HG03558 (cell line): ENCODE results near the gene ADARB1.

Source experiments
- ATAC-seq: cut with Tn5 transposase; IDR thresholded peaks from one replicate; pipeline ENCODE4 v1.9.1; 2021; ENCODE audit warnings: moderate number of reproducible peaks; ENCODE audit not compliant: unreplicated experiment; ENCODE audit errors: extremely low read depth

The ADARB1 gene

DNA sequence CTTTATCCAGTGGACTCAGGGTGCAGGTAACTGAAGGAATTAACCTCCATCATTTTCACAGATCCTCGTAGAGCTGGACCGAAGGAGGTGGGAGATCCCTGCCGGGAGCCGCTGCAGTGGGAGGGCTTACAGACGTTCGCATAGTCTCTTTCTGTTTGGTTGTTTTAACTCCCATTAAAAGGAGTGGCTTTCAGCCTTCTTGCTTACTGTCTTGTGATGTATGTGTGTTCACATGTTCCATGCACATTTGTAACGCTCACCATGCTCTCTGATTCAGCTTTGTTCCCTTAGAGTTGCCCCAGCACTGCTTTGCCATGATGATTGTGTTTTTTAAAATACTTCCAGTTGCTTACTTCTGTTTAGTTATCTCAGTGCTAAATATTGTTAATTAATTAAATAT is 85.8 kb downstream of the ADARB1 start:
- ATAC-seq, result no peak

DNA sequence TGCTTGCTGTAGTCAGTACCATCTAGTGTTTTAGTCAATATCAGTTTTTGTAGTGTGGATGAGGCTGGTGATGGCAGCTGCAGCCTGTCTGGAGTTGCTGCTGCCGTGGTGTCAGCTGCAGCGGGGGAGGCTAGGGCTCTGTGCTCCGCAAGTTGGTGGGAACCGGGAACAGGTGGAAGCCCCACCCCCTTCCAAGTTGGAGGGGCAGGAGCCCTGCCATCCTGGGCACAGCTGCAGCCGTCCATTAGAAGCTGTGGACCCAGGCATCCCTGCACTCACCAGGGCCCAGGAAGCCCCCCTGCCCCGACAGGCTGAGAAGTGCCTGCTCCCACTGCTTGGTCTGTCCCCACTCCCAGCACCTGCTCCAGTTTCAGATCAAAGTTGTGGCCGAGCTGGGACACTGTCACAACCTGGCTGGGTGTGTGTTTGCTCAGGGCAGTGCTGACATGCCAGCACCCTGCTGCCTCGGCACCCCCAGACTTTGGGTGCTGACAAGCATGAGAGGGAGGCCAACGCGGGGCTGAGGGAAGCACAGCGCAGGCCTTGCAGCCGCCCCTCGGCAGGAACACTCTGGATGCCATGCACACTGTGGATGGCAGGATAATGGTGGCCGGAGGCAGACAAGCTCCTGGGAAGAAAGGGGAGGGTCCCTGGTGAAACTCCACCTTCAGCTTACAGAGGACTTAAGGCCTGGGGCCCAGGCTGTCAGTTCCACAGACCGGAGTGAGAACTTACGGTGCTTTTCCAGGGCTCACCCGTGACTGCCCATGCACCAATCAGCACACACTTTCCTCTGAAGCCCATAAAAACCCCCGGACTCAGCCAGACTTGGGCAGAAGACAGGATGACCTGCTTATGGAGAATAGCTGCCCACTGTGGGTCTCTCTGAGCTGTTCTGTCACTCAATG is 86.9 kb downstream of the ADARB1 start:
- ATAC-seq, result no peak

DNA sequence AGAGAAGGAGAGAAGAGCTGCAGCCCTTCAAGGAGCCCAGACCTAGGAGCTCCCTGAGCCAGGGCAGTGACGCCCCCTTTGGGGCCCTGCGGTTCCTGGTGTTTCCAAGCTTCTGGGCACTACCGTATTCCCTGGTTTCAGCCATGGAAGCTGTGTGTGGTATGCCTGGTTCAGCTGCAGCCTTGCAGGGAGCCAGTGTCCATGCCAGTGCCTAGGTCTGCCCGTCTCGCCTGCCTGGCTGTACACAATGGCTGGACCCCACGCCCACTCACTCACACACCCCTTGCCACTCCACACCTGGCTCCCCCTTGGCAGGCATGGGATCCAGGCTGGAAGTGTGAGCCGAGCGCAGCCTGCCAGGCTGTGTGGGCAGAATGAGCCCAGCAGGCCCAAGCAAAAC is 87.7 kb downstream of the ADARB1 start:
- no peak for ATAC-seq

DNA sequence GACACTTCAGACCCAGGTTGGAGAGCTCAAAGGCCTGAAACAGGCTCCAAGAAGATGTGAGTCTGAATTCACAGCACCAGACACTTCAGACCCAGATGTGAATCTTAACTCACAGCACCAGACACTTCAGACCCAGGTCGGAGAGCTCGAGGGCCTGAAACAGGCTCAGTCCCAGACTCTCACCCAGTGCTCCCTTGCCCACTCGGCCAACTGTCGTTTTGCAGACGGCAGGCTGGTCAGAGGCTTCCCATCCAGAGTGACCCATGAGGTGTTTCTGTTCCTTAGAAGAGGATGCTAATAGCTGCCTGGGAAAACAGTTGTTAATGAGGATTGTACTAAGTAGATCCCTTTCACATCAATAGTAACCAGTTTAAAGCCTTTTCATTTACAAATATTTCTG is 88.4 kb downstream of the ADARB1 start:
- ATAC-seq, result no peak

DNA sequence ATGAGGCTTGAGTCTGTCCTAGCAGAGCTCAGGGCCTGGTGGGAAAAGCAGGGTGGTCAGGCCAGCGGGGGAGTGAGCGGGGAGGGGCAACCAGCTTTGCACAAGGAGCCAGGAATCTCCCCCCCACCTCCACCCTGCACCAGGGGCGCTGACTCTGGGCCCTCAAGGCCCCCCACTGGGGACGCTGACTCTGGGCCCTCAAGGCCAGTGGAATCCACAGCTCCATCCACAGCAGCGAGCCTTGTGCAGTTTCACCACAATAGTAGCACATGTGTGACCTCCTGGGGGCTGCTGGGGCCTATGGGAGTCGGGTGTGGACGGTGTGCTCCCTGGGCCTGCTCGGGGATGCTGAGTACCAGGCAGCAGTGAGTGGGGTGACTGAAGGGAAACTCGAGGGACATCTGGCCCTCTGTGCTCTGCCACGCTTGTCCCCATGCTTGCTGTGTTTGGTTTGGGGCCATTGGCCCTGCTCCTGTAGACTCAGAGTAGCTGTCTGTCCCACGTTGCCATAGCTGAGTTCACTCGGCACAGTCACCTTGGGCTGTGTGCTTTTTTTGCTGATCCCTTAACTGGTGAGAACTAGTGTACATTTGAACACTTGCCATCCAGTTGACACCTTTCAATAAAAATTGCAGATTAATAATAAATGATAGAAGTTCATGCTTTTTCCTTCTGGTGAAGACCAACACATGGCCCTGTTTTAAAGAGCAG is 89.2 kb downstream of the ADARB1 start:
- no peak for ATAC-seq

DNA sequence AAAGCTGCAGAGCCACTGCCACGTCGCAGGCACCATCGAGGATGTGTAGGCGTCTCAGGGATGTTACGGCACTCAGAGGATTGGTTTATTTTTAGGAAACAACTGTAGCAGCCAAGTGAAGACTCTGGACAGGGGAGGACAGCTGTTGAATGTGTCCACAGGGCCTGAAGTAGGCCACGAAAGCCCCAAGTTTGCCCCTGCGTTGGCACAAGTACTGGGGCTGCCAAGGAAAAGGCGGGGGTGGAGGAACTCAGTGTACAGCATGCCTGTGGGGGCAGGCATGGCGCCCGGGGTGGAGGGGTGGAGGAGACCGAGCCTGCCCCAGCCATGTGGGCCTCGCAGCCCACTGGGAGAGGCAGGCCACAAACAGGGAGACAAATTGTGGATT is 89.7 kb downstream of the ADARB1 start:
- ATAC-seq, result no peak

DNA sequence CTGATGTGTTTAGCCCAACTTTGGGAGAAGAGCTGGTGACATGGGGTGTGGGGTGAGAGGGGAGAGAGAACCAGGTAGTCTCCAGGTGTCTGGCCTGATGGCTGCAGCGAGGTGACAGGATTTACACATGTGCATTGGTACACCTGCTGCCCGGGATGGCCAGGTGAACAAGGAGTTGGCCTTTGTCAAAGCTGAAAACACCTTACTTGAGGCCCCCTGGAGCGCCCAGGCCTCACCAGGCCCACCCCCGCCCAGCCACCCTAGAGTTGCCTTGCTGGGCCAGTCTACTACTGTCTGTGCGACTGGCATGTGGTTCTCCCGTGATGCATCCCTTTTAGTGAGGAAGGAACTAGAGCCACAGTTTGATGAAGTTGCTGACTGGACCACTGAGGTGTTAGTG is 90.5 kb downstream of the ADARB1 start:
- ATAC-seq, result no peak

DNA sequence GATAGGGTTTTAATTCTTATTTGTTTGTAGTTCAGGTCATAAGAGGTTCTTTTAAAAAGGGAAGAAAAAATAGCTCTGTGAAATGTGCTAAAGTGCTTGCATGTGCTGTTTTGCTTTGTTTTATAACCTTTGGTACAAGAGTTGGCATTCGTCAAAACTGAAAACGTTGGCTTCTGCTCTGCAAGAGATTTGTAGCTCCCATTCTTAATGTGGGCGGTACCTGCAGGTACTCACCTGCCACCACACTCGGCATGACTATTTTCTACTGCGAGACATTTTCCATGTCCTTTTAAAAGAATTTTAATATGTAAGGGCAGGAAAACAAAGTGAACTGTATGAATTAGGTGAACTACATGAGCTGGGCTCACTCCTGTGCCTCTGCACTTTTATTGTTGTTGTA is 92.6 kb downstream of the ADARB1 start:
- ATAC-seq, result no peak

DNA sequence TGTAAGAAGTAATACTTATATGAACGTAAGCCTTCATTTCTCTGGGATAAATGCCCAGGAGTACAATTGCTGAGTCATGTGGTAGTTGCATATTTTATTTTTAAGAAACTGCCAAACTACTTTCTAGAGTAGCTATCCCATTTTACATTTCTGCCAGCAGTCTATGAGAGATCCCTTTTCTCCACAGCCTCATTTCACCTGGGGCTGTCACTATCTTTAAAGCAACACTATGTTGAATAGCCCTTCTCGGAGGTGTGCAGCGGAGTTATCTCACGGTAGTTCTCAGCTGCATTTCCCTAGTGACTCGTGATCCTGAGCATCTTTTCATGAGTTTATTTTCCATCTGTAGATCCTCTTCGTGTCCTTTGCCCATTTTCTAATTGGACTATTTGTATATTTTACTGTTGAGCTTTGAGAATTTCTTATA is 93.4 kb downstream of the ADARB1 start:
- no peak for ATAC-seq

DNA sequence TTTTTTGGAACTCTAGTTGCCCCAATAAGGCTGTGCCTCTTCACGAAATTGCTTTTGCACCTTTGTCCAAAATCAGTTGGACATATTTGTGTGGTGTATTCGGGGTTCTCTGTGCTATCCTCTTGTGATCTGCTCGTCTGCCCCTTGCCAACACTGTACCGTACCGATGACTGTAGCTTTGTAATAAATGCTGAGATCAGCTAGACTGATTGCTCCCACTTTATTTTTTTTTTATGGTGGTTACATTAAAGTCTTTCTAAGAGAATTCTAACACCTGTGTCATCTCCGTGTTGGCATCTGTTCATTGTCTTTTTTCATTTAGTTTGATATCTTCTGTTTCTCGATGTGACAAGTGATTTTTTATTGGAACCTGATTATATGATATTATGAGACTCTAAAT is 94.1 kb downstream of the ADARB1 start:
- no peak for ATAC-seq

DNA sequence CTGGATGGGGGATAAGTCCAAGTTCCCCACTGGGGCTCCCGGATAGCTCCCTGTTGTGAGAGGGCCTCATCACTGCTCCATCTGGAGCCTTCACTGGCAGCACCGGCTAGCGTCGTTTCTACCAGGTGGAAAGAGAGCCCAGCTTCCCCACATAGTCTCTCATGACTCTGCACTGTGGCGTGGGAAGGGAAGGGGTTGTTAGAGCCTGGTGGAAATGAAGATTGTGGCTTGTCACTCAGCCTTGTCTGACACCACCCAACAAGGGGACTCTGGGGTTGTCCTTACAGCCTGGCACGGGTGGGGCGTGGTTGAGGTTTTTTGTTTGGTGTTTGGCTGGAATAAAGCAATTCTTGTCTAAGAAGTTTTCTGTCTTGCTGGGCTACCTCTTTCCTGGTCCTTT is 94.6 kb downstream of the ADARB1 start:
- ATAC-seq, result no peak

DNA sequence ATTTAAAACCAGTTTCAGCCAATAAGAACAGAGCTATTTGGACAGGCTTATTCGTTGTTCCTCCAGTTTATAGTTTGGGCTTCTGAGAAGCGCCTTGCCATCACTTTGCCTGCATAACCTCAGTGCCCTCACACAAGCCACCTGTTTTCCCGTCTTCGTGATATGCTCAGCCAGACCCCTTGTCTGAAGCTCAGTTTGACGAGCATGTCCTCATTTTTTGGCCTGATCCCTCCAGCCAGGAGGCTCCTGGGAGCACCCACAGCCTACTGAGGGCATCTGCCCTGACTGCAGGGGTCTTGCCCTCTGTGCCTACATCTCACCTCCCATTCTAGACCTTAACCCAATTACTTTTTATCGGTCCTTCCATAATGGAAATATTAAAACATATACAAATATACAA is 95.3 kb downstream of the ADARB1 start:
- no peak for ATAC-seq

DNA sequence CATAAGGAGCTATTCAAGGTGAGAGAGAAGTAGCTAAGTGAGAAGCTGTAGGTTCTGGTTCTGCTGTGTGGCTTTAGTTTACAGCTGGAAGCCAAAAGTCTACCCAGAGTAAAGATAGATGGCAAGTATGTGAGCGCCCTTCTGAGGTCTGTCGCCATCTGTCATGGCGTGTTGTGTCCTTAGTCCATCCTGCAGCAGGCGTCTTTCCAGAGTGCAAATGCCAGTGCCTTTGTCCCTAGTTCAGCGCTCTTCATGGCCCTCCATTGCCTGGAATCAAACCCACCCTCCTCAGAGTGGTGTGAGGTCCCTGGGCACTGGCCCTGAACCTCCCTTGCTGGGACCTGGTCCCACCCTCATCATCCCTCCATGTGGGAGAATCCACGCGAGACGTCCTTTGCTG is 96.6 kb downstream of the ADARB1 start:
- no peak for ATAC-seq

DNA sequence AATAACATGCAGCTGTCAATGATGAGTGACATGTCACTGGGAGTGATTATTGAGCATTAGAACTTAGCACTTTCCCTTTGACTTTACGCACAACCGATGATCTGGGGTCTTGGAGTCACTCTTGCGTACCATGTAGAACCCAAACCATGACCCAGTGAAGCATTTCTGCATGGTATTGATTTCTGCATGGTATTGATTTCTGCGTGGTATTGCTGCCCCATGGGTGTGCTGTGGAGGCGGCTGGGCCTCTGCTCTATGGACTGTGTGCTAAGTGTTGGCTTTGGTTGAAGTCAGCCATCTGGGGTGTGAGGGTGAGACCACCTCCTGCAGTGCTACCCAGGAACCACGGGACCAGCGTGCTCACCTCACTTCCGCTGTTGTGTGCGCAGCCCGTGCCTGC is 98.0 kb downstream of the ADARB1 start:
- no peak for ATAC-seq

DNA sequence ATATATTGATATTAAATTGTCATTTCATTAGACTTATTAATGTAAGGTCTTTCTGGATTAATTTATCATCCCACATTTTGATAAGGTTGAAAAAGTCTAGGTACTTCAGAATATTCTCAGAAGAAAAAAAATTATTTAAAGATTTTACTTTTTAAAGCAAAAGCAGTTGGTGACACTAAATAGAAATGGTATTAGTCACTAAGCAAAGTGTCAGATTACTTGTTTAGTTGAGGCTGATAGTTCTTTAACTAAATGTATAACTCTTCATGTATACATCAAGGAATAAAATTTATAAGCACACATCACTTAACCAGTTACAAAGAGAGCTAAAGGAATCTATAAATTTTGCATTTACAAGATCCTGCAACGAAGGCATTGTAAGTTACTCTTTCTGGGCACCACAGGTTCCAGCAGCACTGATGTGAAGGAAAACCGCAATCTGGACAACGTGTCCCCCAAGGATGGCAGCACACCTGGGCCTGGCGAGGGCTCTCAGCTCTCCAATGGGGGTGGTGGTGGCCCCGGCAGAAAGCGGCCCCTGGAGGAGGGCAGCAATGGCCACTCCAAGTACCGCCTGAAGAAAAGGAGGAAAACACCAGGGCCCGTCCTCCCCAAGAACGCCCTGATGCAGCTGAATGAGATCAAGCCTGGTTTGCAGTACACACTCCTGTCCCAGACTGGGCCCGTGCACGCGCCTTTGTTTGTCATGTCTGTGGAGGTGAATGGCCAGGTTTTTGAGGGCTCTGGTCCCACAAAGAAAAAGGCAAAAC is 101.1 kb downstream of the ADARB1 start:
- no peak for ATAC-seq

DNA sequence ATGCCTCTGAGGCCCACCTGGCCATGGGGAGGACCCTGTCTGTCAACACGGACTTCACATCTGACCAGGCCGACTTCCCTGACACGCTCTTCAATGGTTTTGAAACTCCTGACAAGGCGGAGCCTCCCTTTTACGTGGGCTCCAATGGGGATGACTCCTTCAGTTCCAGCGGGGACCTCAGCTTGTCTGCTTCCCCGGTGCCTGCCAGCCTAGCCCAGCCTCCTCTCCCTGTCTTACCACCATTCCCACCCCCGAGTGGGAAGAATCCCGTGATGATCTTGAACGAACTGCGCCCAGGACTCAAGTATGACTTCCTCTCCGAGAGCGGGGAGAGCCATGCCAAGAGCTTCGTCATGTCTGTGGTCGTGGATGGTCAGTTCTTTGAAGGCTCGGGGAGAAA is 101.8 kb downstream of the ADARB1 start:
- no peak for ATAC-seq

DNA sequence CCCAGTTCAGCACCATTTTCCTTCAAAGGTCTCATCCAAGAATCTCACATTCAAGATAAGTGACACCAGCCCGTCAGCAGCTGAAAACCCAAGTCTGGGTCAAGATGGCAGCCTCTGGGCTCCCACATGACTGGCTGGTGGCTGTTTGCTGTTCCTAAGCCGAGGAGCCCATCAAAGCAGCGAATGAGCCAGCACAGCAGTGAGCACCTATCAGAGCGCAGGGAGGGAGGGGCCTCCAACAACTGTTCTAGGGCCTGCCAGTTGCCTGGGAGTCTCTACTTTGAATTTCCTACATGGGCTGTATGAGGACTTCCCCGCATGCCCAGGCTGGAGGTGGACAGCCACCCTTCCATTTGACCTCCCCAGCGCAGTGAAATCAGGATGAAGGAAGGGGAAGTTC is 102.7 kb downstream of the ADARB1 start:
- ATAC-seq, result no peak

DNA sequence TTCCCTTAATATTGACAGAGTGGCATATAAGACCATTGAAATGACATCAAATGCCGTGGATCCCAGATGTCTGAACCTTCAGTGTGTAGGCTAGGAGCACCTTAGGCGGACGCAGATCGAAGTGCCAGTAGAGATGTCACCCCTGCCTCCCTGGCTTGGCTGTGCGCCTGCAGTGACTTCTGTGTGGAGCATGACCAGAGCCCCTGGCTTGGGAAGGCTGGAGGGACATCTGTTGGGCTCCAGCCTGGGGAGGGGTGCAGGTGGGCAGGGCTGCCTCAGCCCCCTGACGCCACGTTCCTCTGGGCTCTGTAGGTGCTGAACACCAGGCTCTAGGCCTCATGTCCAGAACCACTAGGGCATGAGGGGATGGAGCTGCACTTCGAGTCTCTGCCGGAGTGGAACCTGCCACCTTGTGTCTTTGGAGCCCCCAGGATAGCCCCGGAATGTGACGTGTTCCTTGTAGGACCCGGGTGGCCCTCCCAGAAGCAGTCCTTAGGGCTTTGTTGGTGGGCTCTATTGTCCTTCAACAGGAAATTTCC is 103.8 kb downstream of the ADARB1 start:
- ATAC-seq, result no peak

DNA sequence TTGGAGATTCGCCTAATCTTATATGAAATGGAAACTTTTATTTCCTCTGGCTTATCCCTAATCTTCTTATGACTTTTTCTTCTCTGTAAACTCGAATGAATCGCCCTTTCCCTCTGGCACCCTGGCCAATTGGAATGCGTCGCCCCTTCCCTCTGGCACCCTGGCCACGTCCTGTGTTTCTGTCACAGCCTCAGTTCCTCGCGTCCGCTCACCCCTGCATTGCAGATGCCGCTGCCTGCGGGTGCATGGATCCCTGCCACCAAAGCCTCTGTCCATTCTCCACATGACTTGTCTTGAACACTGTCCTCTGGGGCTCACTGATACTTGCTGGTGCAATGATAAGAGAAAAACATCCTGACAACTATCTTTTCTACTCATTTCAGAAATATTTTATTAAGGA is 104.6 kb downstream of the ADARB1 start:
- no peak for ATAC-seq

DNA sequence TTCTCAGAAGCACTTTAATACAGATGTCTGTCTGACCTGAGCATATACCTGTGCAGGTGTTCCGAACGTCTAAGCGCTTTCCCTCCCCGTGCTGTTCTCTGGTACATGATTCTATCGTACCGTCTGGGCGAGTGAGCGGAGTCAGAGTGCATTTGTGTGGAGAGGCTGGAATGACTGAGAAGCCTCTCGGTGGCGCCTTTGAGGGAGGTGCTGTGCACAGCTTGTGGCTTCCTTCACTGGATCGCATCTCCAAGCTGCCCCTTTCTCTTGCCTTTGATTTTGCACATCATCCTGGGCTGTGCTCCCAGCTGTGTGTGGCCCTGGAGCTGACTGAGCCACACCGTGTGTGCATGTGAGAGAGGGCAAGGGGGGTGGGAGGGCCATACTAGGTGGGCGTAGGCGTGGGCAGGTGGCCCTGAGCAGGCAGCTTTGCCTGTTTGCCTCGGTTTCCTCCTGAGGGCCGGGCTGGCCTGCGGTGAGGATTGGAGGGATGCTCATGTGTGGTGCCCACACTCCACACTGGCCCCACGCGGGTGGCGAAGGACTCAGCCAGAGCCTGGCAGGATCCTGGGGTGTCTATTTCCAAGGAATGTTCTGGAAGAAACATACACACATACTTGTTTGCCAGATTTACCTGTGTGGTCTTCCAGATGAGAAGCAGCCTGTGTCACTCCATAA is 105.3 kb downstream of the ADARB1 start:
- ATAC-seq, result no peak
